Ectodermal cell (in vitro differentiated cells): ENCODE data around the gene DTX3.

Experiments used
- H3K27ac ChIP-seq: 2 replicates; pipeline ENCODE4 v1.7.0; 2013; ENCODE audit warnings: mild to moderate bottlenecking, low read depth, low read length; ENCODE audit not compliant: insufficient read depth, poor library complexity, severe bottlenecking
- H3K27me3 ChIP-seq: 2 replicates; pipeline ENCODE4 v1.7.0; 2013; ENCODE audit warnings: mild to moderate bottlenecking, low read length; ENCODE audit not compliant: insufficient read depth, control insufficient read depth, poor library complexity, severe bottlenecking
- H3K36me3 ChIP-seq: one replicate; pipeline ENCODE4 v1.7.0; 2013; ENCODE audit warnings: low read length; ENCODE audit not compliant: control insufficient read depth, insufficient read depth
- H3K4me1 ChIP-seq: one replicate; pipeline ENCODE4 v1.7.0; 2013; ENCODE audit warnings: low read length; ENCODE audit not compliant: control insufficient read depth, insufficient read depth
- H3K4me3 ChIP-seq: 2 replicates; pipeline ENCODE4 v1.7.0; 2013; ENCODE audit warnings: low read depth, low read length, control low read depth; ENCODE audit not compliant: insufficient read depth
- H3K9me3 ChIP-seq: 2 replicates; pipeline ENCODE4 v1.7.0; 2013; ENCODE audit warnings: mild to moderate bottlenecking, low read length, moderate library complexity; ENCODE audit not compliant: control insufficient read depth
- WGBS, 2 experiments: methylation state at CpG; one replicate each; pipeline ENCODE4 v1.1.7; 2013; ENCODE audit warnings: missing lambda C conversion rate in 2 of 2; 5-methylcytosine and 5-hydroxymethylcytosine counted together

Gene DTX3

DNA sequence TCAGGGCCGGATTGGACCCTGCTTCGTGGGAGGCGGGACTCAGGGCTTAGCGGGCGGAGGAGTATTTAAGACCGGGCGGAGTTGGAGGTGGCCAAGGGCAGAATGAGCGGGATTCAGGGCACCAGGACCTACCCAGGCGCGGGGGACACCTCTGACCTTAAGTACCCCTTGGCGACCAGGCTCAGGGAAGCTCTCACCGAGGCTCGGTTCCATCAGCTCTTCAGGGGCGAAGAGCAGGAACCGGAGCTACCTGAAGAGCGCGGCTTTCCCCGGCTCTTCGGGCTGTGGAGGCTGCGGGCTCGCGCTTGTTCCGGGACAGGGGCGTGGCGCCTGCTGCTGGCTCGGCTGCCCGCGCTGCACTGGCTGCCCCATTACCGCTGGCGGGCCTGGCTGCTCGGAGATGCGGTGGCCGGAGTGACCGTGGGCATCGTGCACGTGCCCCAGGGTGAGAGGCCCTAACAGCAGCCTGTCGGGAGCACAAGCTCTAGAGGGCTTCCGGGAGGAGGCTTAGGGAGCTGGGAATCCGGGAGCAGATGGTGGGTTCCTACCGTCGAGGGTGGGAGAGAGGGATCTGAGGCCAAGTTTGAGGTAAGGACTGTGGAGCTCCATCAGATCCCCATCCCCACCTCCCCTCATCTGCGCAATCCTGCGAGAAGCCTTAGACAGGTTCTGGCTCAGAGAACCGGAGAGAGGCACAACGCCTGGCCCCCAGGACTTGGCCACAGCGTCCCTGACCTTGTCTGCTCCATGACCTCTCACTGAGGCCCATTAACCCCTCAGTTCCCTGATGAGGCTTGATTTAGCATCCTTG is 15.0 kb downstream of the DTX3 start:
- WGBS, 2 experiments: 14 to 15% methylated on average over 46 of the region's 46 CpGs
- Histone ChIP-seq H3K4me1 (no peaks in the 10 kb centered on the region), H3K27me3 (peaks cover 79% of the 10 kb centered on the region), H3K36me3 (no peaks in the 10 kb centered on the region), H3K4me3 (peak overlapping the region; percentile 12), H3K27ac (no peak overlapping the region), H3K9me3 (no peaks in the 10 kb centered on the region)

DNA sequence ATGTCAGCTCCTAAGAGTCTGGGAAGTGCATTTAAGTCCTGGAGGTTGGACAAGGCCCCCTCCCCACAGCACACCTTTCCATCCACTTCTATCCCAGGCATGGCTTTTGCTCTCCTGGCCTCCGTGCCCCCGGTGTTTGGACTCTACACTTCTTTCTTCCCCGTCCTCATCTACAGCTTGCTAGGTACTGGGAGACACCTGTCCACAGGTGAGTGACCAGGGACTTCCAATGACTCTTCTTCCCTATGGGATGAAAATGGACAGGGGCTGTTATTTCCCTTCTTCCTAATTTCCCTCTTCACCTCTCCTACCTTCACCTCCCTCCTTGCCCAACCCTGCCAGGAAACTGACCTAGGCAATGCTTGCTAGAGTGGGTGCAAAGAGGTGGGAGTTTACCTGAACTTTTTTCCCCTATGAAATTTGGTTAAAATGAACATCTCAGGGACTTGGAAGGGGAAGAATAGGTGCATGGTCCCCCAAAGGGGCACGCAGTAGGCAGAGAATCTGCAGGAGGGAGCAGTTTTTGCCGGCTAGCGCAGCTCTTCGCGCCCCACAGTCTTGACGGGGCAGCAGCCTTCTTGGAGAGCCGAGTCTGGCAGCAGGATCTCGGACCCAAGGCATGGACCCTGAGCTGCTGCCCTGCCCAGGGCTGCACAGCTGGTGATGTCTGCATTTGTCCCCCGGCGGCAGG is 15.8 kb downstream of the DTX3 start:
- H3K4me3 ChIP-seq: no peak overlapping the region
- H3K27ac ChIP-seq: no peak overlapping the region
- peaks cover 87% of the 10 kb centered on the region for H3K27me3 ChIP-seq
- H3K36me3 ChIP-seq: no peaks in the 10 kb centered on the region
- H3K4me1 ChIP-seq: no peaks in the 10 kb centered on the region
- no peaks in the 10 kb centered on the region for H3K9me3 ChIP-seq
- WGBS, 2 experiments: 22 to 23% methylated on average over 13 of the region's 13 CpGs

DNA sequence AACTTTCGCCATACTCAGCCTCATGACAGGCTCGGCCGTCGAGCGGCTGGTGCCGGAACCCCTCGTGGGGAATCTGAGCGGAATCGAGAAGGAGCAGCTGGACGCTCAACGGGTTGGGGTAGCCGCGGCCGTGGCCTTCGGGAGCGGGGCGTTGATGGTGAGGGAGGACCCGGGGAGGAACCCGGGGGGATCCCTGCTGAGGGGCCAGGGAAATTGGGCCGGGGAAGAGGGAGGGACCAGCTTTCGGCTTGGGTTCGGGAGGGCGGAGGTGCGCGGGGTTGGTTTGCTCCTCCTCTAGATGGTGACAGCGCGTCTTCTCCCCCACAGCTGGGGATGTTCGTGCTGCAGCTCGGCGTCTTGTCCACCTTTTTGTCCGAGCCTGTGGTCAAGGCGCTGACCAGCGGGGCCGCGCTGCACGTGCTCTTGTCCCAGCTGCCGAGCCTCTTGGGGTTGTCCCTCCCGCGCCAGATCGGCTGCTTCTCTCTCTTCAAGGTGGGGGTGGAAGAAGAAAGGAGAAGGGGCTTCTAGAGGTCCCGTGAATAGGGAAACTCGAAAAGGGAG is 16.4 kb downstream of the DTX3 start:
- Histone ChIP-seq H3K36me3 (no peaks in the 10 kb centered on the region), H3K4me3 (peak overlapping the region; percentile 35), H3K27ac (no peak overlapping the region), H3K9me3 (no peaks in the 10 kb centered on the region), H3K4me1 (no peaks in the 10 kb centered on the region), H3K27me3 (peaks cover 90% of the 10 kb centered on the region)
- 3 to 5% methylated on average over 42 of the region's 42 CpGs for WGBS, 2 experiments

GRCh38 chr12:57621497-57622292 is 17.1 kb downstream of the DTX3 start:
- Histone ChIP-seq H3K27me3 (peaks cover 95% of the 10 kb centered on the region), H3K9me3 (no peaks in the 10 kb centered on the region), H3K27ac (no peak overlapping the region), H3K36me3 (no peaks in the 10 kb centered on the region), H3K4me3 (peak overlapping the region; percentile 35), H3K4me1 (no peaks in the 10 kb centered on the region)
- 2 to 3% methylated on average over 49 of the region's 49 CpGs for WGBS, 2 experiments

DNA sequence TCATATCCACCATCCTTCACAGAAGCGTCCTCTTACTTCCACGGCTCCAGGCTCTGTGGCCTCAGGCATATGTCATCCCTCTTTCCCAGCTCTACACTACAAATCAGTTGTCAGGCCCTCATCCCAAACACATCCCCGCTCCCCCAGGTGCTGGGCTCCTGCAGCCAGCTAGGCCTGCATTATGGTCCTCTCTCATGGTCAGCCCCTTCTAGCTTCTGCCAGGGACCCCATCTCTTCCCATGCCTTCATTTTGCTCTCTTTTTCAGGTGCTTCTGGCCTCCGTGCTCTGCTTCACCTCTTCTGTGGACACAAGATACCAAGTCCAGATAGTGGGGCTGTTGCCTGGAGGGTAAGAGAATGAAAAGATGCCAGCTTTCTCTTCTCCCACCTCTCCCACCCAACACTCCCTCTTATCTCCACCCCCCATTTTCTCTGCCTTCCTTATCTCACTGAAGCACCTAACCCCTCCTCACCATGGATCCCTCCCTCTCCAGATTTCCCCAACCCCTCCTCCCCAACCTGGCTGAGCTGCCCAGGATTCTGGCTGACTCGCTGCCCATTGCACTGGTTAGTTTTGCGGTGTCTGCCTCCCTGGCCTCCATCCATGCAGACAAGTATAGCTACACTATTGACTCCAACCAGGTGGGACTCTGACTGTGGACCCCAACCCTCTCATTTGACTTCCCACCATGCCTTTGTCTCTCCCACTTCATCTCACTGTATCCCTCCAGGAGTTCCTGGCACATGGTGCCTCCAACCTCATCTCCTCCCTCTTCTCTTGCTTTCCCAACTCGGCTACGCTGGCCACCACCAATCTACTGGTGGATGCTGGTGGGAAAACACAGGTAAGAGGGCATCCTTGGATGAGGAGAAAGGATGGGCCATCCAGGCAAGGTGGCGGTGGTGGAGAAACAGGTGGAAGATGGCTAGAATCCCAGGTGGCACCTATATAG is 17.9 kb downstream of the DTX3 start:
- H3K4me3 ChIP-seq: no peak overlapping the region
- no peaks in the 10 kb centered on the region for H3K4me1 ChIP-seq
- no peak overlapping the region for H3K27ac ChIP-seq
- 80 to 85% methylated on average over 9 of the region's 9 CpGs for WGBS, 2 experiments
- H3K9me3 ChIP-seq: no peaks in the 10 kb centered on the region
- peaks cover 98% of the 10 kb centered on the region for H3K27me3 ChIP-seq
- H3K36me3 ChIP-seq: no peaks in the 10 kb centered on the region

- no peak overlapping the region for H3K27ac ChIP-seq
- 79 to 93% methylated on average over 2 of the region's 2 CpGs for WGBS, 2 experiments
- H3K27me3 ChIP-seq: peaks cover 98% of the 10 kb centered on the region
- no peak overlapping the region for H3K4me3 ChIP-seq
- H3K4me1 ChIP-seq: no peaks in the 10 kb centered on the region
- H3K36me3 ChIP-seq: no peaks in the 10 kb centered on the region
- no peaks in the 10 kb centered on the region for H3K9me3 ChIP-seq
These were observed 18.8 kb downstream of the DTX3 start for GRCh38 chr12:57623385-57623784.

GRCh38 chr12:57623811-57624390 is 19.3 kb downstream of the DTX3 start:
- H3K4me1 ChIP-seq: no peaks in the 10 kb centered on the region
- no peaks in the 10 kb centered on the region for H3K36me3 ChIP-seq
- no peaks in the 10 kb centered on the region for H3K9me3 ChIP-seq
- H3K27me3 ChIP-seq: peaks cover 98% of the 10 kb centered on the region
- H3K4me3 ChIP-seq: no peak overlapping the region
- 79 to 84% methylated on average over 5 of the region's 5 CpGs for WGBS, 2 experiments
- H3K27ac ChIP-seq: no peak overlapping the region

- no peaks in the 10 kb centered on the region for H3K36me3 ChIP-seq
- H3K9me3 ChIP-seq: no peaks in the 10 kb centered on the region
- H3K27me3 ChIP-seq: peaks cover 98% of the 10 kb centered on the region
- H3K4me3 ChIP-seq: no peak overlapping the region
- H3K4me1 ChIP-seq: no peaks in the 10 kb centered on the region
- 87 to 88% methylated on average over 8 of the region's 8 CpGs for WGBS, 2 experiments
- no peak overlapping the region for H3K27ac ChIP-seq
These were observed 20.0 kb downstream of the DTX3 start for GRCh38 chr12:57624441-57625220.
